ENCODE results near the gene TMPO.
"Not testable (repeated sequence)": the region's sequence is repeated elsewhere in the genome, so short reads cannot be mapped to it uniquely, and the experiment has no call there.

Gene TMPO

GRCh38 chr12:98515287-98516110 is at the start of gene TMPO:
TSS of gene TMPO (plus strand) at chr12:98515590. CDS start at chr12:98515868, 278 bp downstream.
- peak; percentile 95 for DNase-seq

GRCh38 chr12:98465950-98466602 is 49.3 kb upstream of the TMPO start:
- DNase-seq: no peak

DNA sequence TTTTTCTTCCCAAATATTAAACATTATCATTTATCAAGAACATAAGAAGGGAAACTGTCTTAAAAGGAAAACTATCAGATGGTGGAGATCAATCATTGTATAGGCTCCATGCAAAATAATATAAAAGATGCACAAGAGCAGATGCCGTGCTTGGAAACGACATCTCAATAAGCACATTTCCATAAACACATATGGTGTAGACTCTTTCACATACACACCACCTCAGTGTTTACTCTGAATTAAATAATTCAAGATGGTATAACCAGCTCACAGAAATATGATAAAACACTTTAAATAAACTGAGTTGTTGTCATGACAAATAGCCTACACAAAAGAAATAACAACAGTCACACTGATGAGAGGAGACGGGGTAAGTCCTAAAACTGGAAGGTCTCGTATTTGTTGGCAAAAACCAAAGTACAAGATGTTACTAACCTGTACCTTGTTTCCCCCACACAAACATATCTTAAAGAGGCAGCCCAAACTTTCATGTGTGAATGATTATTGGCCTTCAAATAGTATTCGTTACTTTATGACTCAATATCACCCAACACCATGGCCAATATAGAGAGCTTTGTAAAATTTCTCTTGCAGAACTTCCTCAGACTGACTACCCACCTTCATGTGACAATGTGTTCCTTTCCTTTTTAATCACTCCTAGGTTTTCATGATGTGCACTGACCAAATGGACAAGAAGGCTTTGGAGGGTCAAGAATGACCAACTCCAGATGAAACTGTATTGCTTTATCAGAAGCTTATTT is 48.6 kb upstream of the TMPO start:
- no peak for DNase-seq

- no peak for DNase-seq
These were observed 46.3 kb upstream of the TMPO start for GRCh38 chr12:98469109-98469508.

DNA sequence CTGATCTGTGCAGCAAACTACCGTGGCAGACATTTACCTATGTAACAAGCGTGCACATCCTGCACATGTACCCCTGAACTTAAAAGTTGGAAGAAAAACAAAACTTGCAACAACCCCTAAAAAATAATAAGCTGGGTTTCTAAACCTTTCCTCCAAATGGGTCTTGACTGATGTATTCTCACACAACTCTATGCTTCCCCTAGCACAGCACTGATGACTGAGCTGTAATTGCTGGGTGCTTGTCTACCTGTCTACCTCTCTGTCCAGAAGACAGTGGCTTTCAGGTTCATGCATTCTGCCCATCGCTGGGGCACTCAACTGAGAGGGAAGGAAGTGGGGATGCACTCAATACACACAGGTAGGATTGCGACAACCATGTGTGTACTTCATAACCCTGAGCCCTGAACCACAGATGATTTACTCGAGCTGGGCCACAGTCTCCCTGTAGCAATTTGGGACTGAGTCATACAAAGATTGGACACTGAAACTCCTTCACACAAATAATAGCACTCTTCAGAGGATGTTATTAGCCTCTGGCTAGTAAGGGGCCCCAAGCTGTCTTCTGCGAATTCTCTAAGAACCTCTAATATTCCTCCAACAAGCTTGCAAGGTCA is 44.8 kb upstream of the TMPO start:
- no peak for DNase-seq

DNA sequence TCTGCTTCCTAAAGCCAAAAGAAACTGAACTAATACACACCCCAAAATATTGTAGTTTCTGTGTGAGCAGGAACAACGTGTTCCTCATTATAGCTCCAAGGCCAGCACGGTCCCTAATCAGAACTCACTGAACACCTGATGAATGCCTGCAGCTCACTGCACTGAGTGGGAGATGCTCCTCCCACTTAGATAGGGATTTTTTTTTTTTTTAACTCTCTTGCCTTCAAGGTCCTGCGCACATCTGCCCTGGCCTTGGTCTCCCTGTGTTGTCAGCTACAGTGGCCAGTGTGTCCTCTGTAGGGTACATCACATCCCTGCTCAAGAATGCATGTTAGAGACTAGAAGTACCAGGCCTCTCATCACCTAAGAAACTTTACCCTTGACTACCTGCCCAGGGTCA is 44.3 kb upstream of the TMPO start:
- no peak for DNase-seq

- DNase-seq: no peak
These were observed 39.9 kb upstream of the TMPO start for GRCh38 chr12:98475565-98475908.

GRCh38 chr12:98478606-98479005 is 36.8 kb upstream of the TMPO start:
- no peak for DNase-seq

GRCh38 chr12:98483621-98484503 is 31.5 kb upstream of the TMPO start:
- no peak for DNase-seq

DNA sequence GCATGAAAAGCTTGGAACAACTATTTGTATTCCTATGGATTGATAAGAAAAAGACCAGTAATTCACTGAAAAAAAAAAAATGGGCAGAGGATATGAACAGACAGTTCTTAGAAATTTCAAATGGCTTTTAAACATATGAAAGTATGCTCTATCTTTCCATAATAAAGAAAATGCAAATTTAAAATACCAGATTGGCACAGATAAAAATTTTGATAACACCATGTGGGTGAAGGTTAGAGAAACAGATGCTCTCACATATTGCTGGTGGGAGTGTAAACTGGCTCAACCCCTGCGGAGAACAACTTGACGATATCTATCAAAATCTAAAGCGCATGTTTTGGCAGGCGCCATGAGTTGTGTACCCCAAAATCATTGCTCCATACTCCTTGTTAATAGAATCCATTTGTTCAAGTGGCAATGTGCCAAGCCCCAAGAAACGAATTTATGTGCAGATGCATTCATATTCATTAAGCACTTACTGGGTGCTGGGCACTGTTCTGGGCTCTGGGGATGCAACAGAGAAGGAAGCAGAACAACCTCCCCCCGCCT is 29.5 kb upstream of the TMPO start:
- DNase-seq: no peak

GRCh38 chr12:98488416-98488815 is 27.0 kb upstream of the TMPO start:
- DNase-seq: not testable (repeated sequence)

DNA sequence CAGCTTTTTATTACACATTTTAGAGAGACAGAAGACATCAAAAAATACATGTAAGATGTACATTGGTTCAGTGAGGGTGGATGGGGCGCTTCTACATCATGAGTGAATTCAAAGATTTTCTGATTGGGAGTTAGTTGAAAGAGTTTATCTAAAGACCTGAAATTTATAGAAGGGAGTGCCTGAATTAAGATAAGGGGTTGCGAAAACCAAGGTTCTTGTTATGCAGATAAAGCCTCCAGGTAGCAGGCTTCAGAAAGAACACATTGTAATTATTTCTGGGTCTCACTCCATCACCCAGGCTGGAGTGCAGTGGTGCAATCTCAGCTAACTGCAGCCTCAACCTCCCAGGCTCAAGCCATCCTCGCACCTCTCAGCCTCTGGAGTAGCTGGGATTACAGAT is 26.2 kb upstream of the TMPO start:
- DNase-seq: no peak

- DNase-seq: peak; percentile 70
These were observed 24.6 kb upstream of the TMPO start for GRCh38 chr12:98490501-98491453.

- DNase-seq: no peak
These were observed 22.7 kb upstream of the TMPO start for GRCh38 chr12:98492580-98493140.

GRCh38 chr12:98501266-98501629 is 14.1 kb upstream of the TMPO start:
- not testable (repeated sequence) for DNase-seq

- DNase-seq: peak; percentile 98
These were observed 12.1 kb upstream of the TMPO start for GRCh38 chr12:98503342-98503591.

GRCh38 chr12:98503592-98504367 is 11.6 kb upstream of the TMPO start:
- DNase-seq: peak; percentile 96

GRCh38 chr12:98504368-98504617 is 11.1 kb upstream of the TMPO start:
- peak; percentile 88 for DNase-seq

DNA sequence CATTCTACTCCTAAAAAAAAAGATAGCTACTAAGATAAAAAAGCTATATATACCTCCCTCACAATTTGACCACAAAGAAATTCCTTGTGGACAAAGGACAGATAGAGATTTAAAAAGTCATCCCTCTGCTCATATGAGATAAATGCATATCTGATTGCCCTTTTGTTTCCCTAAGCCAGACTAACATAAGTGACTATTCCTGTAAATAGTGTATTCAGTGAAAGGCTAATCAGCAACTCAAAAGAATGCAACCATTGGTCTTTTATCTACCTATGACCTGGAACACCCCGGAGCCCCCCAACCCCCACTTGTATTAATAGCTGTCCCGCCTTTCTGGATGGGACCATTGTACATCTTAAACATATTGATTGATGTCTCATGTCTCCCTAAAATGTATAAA is 6.3 kb upstream of the TMPO start:
- no peak for DNase-seq

GRCh38 chr12:98511806-98512205 is 3.6 kb upstream of the TMPO start:
- DNase-seq: not testable (repeated sequence)

Data from KG1 (cell line).